Measurements from ENCODE around the gene NUDT1.

Gene NUDT1

GRCh38 chr7:2255145-2256139, 13.4 kb downstream of the NUDT1 start:
- H2AFZ ChIP-seq (ENCODE audit: low read length) = no peak overlapping the region
- H3K4me3 ChIP-seq (ENCODE audit: low read depth, low read length, poor library complexity, severe bottlenecking) = no peak overlapping the region
- 0 out of 2 replicates have a peak, but pooled peaks cover 6% of the 10 kb centered on the region for H3K27me3 ChIP-seq (ENCODE audit: insufficient read depth, low read length)
- no peaks in the 10 kb centered on the region for H3K9me3 ChIP-seq (ENCODE audit: low read length)
- no peaks in the 10 kb centered on the region for H4K20me1 ChIP-seq (ENCODE audit: insufficient read depth, low read length)
- no peak overlapping the region for H3K9ac ChIP-seq (ENCODE audit: low read length)
- peaks cover 9% of the 10 kb centered on the region; the same call in 1 of the 2 replicates for H3K36me3 ChIP-seq (ENCODE audit: insufficient read depth, low read length)
- no peak overlapping the region for H3K27ac ChIP-seq (ENCODE audit: low read depth, low read length, poor library complexity, severe bottlenecking)
- no peaks in the 10 kb centered on the region for H3K79me2 ChIP-seq (ENCODE audit: insufficient read depth, low read length)
- H3F3A ChIP-seq (ENCODE audit: insufficient read depth, low read length) = no peaks in the 10 kb centered on the region
- no peaks in the 10 kb centered on the region for H3K9me2 ChIP-seq (ENCODE audit: low read depth, low read length)
- H3K4me2 ChIP-seq (ENCODE audit: low read length) = no peak overlapping the region
- H3K4me1 ChIP-seq (ENCODE audit: insufficient read depth, low read length, severe bottlenecking) = peaks cover 9% of the 10 kb centered on the region
- TF ChIP-seq CTCF (IDR thresholded peaks at IDR 0.05; ENCODE audit: low read length) (no peak), EZH2 (IDR thresholded peaks at IDR 0.05; ENCODE audit: borderline replicate concordance, low read length) (no peak)

DNA sequence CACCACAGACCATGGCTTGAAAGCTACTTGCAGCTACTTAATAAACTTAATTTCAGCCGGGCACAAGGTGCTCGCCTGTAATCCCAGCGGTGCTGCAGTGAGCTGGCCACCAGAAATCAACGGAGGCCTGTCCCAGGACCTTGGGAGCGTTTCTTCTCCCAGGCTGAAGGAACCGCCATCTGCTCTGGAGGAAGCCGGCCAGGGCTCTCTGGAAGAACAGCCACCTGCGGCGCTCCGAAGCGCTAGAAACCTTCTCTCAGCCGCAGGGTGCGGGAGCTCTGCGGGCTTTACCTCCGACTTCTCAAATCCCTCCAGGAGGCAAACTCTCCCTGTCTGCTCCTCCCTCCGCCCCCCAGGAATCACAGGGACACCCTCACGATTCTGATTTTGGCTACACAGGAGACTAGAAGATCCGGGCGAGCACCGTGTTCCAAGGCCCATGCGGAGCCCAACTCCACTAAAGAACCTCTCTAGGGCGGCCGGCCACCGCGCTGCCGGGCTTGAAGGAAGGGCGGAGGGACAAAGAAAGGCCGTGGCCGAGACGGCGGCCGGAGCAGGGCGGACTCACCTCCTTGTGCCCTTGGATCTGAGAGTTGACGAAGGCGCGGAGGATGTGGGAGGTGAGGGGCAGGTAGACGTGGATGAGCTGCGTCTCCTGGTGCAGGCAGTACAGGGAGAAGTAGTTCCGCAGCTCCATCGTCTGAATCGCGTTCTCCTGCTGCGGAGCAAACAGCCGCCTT, 14.4 kb downstream of the NUDT1 start:
- Histone ChIP-seq H4K20me1 (ENCODE audit: insufficient read depth, low read length) (no peaks in the 10 kb centered on the region), H3K4me2 (ENCODE audit: low read length) (no peak overlapping the region), H3K4me1 (ENCODE audit: insufficient read depth, low read length, severe bottlenecking) (peaks cover 11% of the 10 kb centered on the region), H2AFZ (ENCODE audit: low read length) (no peak overlapping the region), H3K27ac (ENCODE audit: low read depth, low read length, poor library complexity, severe bottlenecking) (no peak overlapping the region), H3K27me3 (ENCODE audit: insufficient read depth, low read length) (0 out of 2 replicates have a peak, but pooled peaks cover 6% of the 10 kb centered on the region), H3K9ac (ENCODE audit: low read length) (no peak overlapping the region), H3K36me3 (ENCODE audit: insufficient read depth, low read length) (0 out of 2 replicates have a peak, but pooled peaks cover under 1% of the 10 kb centered on the region), H3K79me2 (ENCODE audit: insufficient read depth, low read length) (no peaks in the 10 kb centered on the region), H3K9me2 (ENCODE audit: low read depth, low read length) (no peaks in the 10 kb centered on the region), H3K9me3 (ENCODE audit: low read length) (no peaks in the 10 kb centered on the region), H3F3A (ENCODE audit: insufficient read depth, low read length) (no peaks in the 10 kb centered on the region), H3K4me3 (ENCODE audit: low read depth, low read length, poor library complexity, severe bottlenecking) (no peak overlapping the region)
- TF ChIP-seq EZH2 (IDR thresholded peaks at IDR 0.05; ENCODE audit: borderline replicate concordance, low read length) (no peak), CTCF (IDR thresholded peaks at IDR 0.05; ENCODE audit: low read length) (no peak)

DNA sequence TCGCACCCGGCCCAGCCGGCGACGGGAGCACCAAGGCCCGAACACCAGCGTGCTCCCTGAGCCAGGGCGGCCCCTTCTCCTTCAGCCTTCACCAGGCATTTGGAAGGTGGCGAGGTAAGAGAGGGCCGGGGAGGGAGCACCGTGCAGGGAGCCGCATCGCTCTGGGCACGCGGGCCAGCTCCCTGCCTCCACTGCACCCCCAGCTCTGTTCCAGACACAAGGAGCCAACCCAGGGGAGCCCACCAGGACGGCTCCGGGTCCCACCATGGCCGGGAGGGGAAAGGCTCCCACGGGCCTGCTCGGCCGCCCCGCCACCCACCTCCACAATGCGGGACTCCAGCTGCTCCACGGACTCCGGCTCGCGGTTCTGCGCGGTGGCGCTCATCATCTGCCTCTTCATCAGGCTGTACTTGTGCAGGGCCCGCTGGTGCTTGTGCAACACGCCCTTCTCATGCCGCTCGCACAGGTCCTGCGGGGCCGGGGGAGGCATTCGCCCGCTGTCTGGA, 15.1 kb downstream of the NUDT1 start:
- Histone ChIP-seq H3K36me3 (ENCODE audit: insufficient read depth, low read length) (0 out of 2 replicates have a peak, but pooled peaks cover under 1% of the 10 kb centered on the region), H3K9me2 (ENCODE audit: low read depth, low read length) (no peaks in the 10 kb centered on the region)
- TF ChIP-seq CTCF (IDR thresholded peaks at IDR 0.05; ENCODE audit: low read length) = no peak
- TF ChIP-seq EZH2 (IDR thresholded peaks at IDR 0.05; ENCODE audit: borderline replicate concordance, low read length) = no peak

More for the DNA sequence above, 15.1 kb downstream of the NUDT1 start:
- Histone ChIP-seq H3K4me2 (ENCODE audit: low read length) (no peak overlapping the region), H3K4me3 (ENCODE audit: low read depth, low read length, poor library complexity, severe bottlenecking) (no peak overlapping the region), H4K20me1 (ENCODE audit: insufficient read depth, low read length) (no peaks in the 10 kb centered on the region), H3F3A (ENCODE audit: insufficient read depth, low read length) (no peaks in the 10 kb centered on the region), H3K9me3 (ENCODE audit: low read length) (no peaks in the 10 kb centered on the region), H2AFZ (ENCODE audit: low read length) (no peak overlapping the region), H3K4me1 (ENCODE audit: insufficient read depth, low read length, severe bottlenecking) (peaks cover 17% of the 10 kb centered on the region), H3K79me2 (ENCODE audit: insufficient read depth, low read length) (no peaks in the 10 kb centered on the region), H3K27me3 (ENCODE audit: insufficient read depth, low read length) (0 out of 2 replicates have a peak, but pooled peaks cover 6% of the 10 kb centered on the region), H3K27ac (ENCODE audit: low read depth, low read length, poor library complexity, severe bottlenecking) (no peak overlapping the region), H3K9ac (ENCODE audit: low read length) (no peak overlapping the region)
